ENCODE measurements around the gene SV2C. TPM values are rescaled to one million over a fixed set of nuclear protein-coding genes. Genes with fewer than 3 reads are reported as not detected.
"Not testable (repeated sequence)": the region's sequence is repeated elsewhere in the genome, so short reads cannot be mapped to it uniquely, and the experiment has no call there.

The SV2C gene
- total RNA-seq (2014; rRNA removed; shearing (Covaris generic)): not detected in 2 replicates

- no peak for DNase-seq (ENCODE audit: low spot score)
These were observed at the start of gene SV2C for GRCh38 chr5:76082772-76083554. Gene SV2C (plus strand): TSS chr5:76083383. CDS start chr5:76131751, 48,368 bp downstream.

- not testable (repeated sequence) for DNase-seq (ENCODE audit: low spot score)
These were observed 45.4 kb upstream of the SV2C start for GRCh38 chr5:76037736-76038151.

- no peak for DNase-seq (ENCODE audit: low spot score)
These were observed 45.0 kb upstream of the SV2C start for GRCh38 chr5:76038212-76038611.

GRCh38 chr5:76040806-76041205 is 42.4 kb upstream of the SV2C start:
- DNase-seq (ENCODE audit: low spot score): no peak

- DNase-seq (ENCODE audit: low spot score): peak; percentile 5
These were observed 41.3 kb upstream of the SV2C start for GRCh38 chr5:76041863-76042262.

GRCh38 chr5:76046741-76047140 is 36.4 kb upstream of the SV2C start:
- DNase-seq (ENCODE audit: low spot score): no peak

GRCh38 chr5:76050134-76050533 is 33.0 kb upstream of the SV2C start:
- no peak for DNase-seq (ENCODE audit: low spot score)

GRCh38 chr5:76062502-76063041 is 20.6 kb upstream of the SV2C start:
- DNase-seq (ENCODE audit: low spot score): no peak

- DNase-seq (ENCODE audit: low spot score): no peak
These were observed 17.9 kb upstream of the SV2C start for GRCh38 chr5:76065258-76065657.

- no peak for DNase-seq (ENCODE audit: low spot score)
These were observed 14.0 kb upstream of the SV2C start for GRCh38 chr5:76069061-76069735.

GRCh38 chr5:76074487-76075065 is 8.6 kb upstream of the SV2C start:
- DNase-seq (ENCODE audit: low spot score): no peak

- no peak for DNase-seq (ENCODE audit: low spot score)
These were observed 1.1 kb upstream of the SV2C start for GRCh38 chr5:76081811-76082771.

- DNase-seq (ENCODE audit: low spot score): no peak
These were observed 642 bp downstream of the SV2C start for GRCh38 chr5:76083555-76084495.

GRCh38 chr5:76084496-76085242 is 1.5 kb downstream of the SV2C start:
- no peak for DNase-seq (ENCODE audit: low spot score)

GRCh38 chr5:76085243-76085579 is 2.0 kb downstream of the SV2C start:
- DNase-seq (ENCODE audit: low spot score): no peak

GRCh38 chr5:76086095-76086494 is 2.9 kb downstream of the SV2C start:
- no peak for DNase-seq (ENCODE audit: low spot score)

- not testable (repeated sequence) for DNase-seq (ENCODE audit: low spot score)
These were observed 6.0 kb downstream of the SV2C start for GRCh38 chr5:76089156-76089555.

GRCh38 chr5:76091351-76091750 is 8.2 kb downstream of the SV2C start:
- no peak for DNase-seq (ENCODE audit: low spot score)

- no peak for DNase-seq (ENCODE audit: low spot score)
These were observed 16.1 kb downstream of the SV2C start for GRCh38 chr5:76099286-76099702.

- no peak for DNase-seq (ENCODE audit: low spot score)
These were observed 16.6 kb downstream of the SV2C start for GRCh38 chr5:76099756-76100155.
